ENCODE measurements around the gene GRIK4. TPM values are rescaled to one million over a fixed set of nuclear protein-coding genes. Genes with fewer than 3 reads are reported as not detected.

The GRIK4 gene
- total RNA-seq, 1 donor from 2014 or later = not detected

GRCh38 chr11:120515186-120515723 lies 3.7 kb downstream of the GRIK4 start:
- Histone ChIP-seq H3K27ac (no peak overlapping the region), H3K4me1 (no peaks in the 10 kb centered on the region), H3K9me3 (no peaks in the 10 kb centered on the region), H3K4me3 (no peak overlapping the region), H3K36me3 (no peaks in the 10 kb centered on the region), H3K27me3 (no peaks in the 10 kb centered on the region)
- intact Hi-C loops (cut with DNase I) = no loop called here
- TF ChIP-seq CTCF (IDR thresholded peaks at IDR 0.05) = no peak
- DNase-seq (ENCODE audit: low spot score in 2 of 2) = no peak

GRCh38 chr11:120516461-120517389 lies 5.2 kb downstream of the GRIK4 start:
- DNase-seq (ENCODE audit: low spot score in 2 of 2) = no peak
- no peak overlapping the region for H3K27ac ChIP-seq
- no peaks in the 10 kb centered on the region for H3K4me1 ChIP-seq
- no peaks in the 10 kb centered on the region for H3K36me3 ChIP-seq
- H3K9me3 ChIP-seq = no peaks in the 10 kb centered on the region
- H3K27me3 ChIP-seq = no peaks in the 10 kb centered on the region
- no peak overlapping the region for H3K4me3 ChIP-seq
- intact Hi-C loops (cut with DNase I) = no loop called here
- TF ChIP-seq CTCF (IDR thresholded peaks at IDR 0.05) = no peak

GRCh38 chr11:120517390-120517761 lies 5.8 kb downstream of the GRIK4 start:
- no peak for DNase-seq (ENCODE audit: low spot score in 2 of 2)
- H3K27ac ChIP-seq = no peak overlapping the region
- no peaks in the 10 kb centered on the region for H3K4me1 ChIP-seq
- intact Hi-C loops (cut with DNase I) = no loop called here
- no peak overlapping the region for H3K4me3 ChIP-seq
- no peaks in the 10 kb centered on the region for H3K9me3 ChIP-seq
- TF ChIP-seq CTCF (IDR thresholded peaks at IDR 0.05) = no peak
- no peaks in the 10 kb centered on the region for H3K27me3 ChIP-seq
- no peaks in the 10 kb centered on the region for H3K36me3 ChIP-seq

- H3K27ac ChIP-seq = no peak overlapping the region
- no peak for DNase-seq (ENCODE audit: low spot score in 2 of 2)
- no peaks in the 10 kb centered on the region for H3K36me3 ChIP-seq
- intact Hi-C loops (cut with DNase I) = no loop called here
- no peak overlapping the region for H3K4me3 ChIP-seq
- no peaks in the 10 kb centered on the region for H3K4me1 ChIP-seq
- no peak for TF ChIP-seq CTCF (IDR thresholded peaks at IDR 0.05)
- no peaks in the 10 kb centered on the region for H3K27me3 ChIP-seq
- H3K9me3 ChIP-seq = no peaks in the 10 kb centered on the region
Measured at GRCh38 chr11:120517801-120518291, 6.3 kb downstream of the GRIK4 start.

- no peak overlapping the region for H3K27ac ChIP-seq
Measured at GRCh38 chr11:120518356-120518755, 6.8 kb downstream of the GRIK4 start.

More at GRCh38 chr11:120518356-120518755, 6.8 kb downstream of the GRIK4 start:
- intact Hi-C loops (cut with DNase I) = no loop called here
- no peaks in the 10 kb centered on the region for H3K27me3 ChIP-seq
- H3K4me1 ChIP-seq = no peaks in the 10 kb centered on the region
- no peak for DNase-seq (ENCODE audit: low spot score in 2 of 2)
- no peaks in the 10 kb centered on the region for H3K36me3 ChIP-seq
- TF ChIP-seq CTCF (IDR thresholded peaks at IDR 0.05) = no peak
- no peak overlapping the region for H3K4me3 ChIP-seq
- H3K9me3 ChIP-seq = no peaks in the 10 kb centered on the region
